IMR-90 (cell line): Measurements from ENCODE around the gene ARHGAP31.
"Not testable (repeated sequence)": the region's sequence is repeated elsewhere in the genome, so short reads cannot be mapped to it uniquely, and the experiment has no call there.

Source experiments
- CEBPB ChIP-seq: IDR thresholded peaks from 2 replicates; pipeline ENCODE4 v1.6.1; 2012; ENCODE audit warnings: low read depth, low read length, improper control_type of control experiment
- CHD1 ChIP-seq: IDR thresholded peaks from 2 replicates; pipeline ENCODE4 v1.6.1; 2012; ENCODE audit warnings: low read depth, low read length, improper control_type of control experiment
- CTCF ChIP-seq: conservative IDR thresholded peaks from 2 replicates; pipeline ENCODE4 v1.5.1; 2012; ENCODE audit warnings: mild to moderate bottlenecking, low read depth, low read length, improper control_type of control experiment
- MAFK ChIP-seq: IDR thresholded peaks from 2 replicates; pipeline ENCODE4 v1.6.1; 2012; ENCODE audit warnings: low read depth, low read length, improper control_type of control experiment
- MXI1 ChIP-seq: IDR thresholded peaks from 2 replicates; pipeline ENCODE4 v1.6.1; 2012; ENCODE audit warnings: low read depth, mild to moderate bottlenecking, low read length, moderate library complexity, borderline replicate concordance
- NFE2L2 ChIP-seq: fragments of 150-350 bp; IDR thresholded peaks from 2 replicates; pipeline ENCODE4 v1.6.1; 2016; ENCODE audit warnings: low read depth, mild to moderate bottlenecking, low read length
- POLR2A ChIP-seq: IDR thresholded peaks from 2 replicates; pipeline ENCODE4 v1.6.1; 2012; ENCODE audit warnings: mild to moderate bottlenecking, low read depth, low read length
- RAD21 ChIP-seq: IDR thresholded peaks from 2 replicates; pipeline ENCODE4 v1.6.1; 2012; ENCODE audit warnings: low read length, improper control_type of control experiment
- RFX5 ChIP-seq: IDR thresholded peaks from 2 replicates; pipeline ENCODE4 v1.8.0; 2012; ENCODE audit warnings: low read depth, mild to moderate bottlenecking, low read length, moderate library complexity
- SMC3 ChIP-seq: fragments of 150-350 bp; IDR thresholded peaks from 2 replicates; pipeline ENCODE4 v1.6.1; 2016; ENCODE audit warnings: low read depth, mild to moderate bottlenecking, antibody characterized with exemption, low read length, moderate library complexity
- USF2 ChIP-seq: fragments of 150-350 bp; IDR thresholded peaks from 2 replicates; pipeline ENCODE4 v1.6.1; 2017; ENCODE audit warnings: mild to moderate bottlenecking, antibody characterized with exemption, low read length, low read depth

DNA sequence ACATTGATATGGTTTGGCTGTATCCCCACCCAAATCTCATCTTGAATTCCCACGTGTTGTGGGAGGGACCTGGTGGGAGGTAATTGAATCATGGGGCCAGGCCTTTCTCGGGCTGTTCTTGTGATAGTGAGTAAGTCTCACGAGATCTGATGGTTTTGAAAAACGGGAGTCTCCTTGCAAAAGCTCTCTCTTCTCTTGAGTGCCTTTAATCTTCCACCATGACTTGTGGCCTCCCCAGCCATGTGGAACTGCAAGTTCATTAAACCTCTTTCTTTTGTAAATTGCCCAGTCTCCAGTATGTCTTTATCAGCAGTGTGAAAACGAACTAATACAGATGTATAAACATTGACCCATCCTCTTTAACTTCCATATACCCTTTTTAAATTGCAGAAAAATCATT, 26.6 kb downstream of the ARHGAP31 start:
- TF ChIP-seq CTCF, POLR2A, NFE2L2, CEBPB, RAD21, MXI1, SMC3, RFX5, MAFK, USF2, CHD1: not testable (repeated sequence)
